Gastrocnemius medialis (tissue), 4 donors: ENCODE data around the gene MRPL17.

Experiments
- CTCF ChIP-seq, 5 experiments: fragments of 450-650 bp in 3 of 5; fragments of 200-600 bp in 2 of 5; sonication (generic) in 2 of 5; IDR thresholded peaks in 4 of 5; conservative IDR thresholded peaks in 1 of 5; 1 replicate in 4 of 5; 2 replicates in 1 of 5; pipeline ENCODE4 v1.5.1; 2016 to 2019; ENCODE audit warnings: antibody characterized with exemption in 5 of 5, mild to moderate bottlenecking in 3 of 5, moderate library complexity in 3 of 5
- POLR2A ChIP-seq, 2 donors: fragments of 450-650 bp; IDR thresholded peaks; one replicate each; pipeline ENCODE4 v1.6.1; 2017; ENCODE audit warnings: antibody characterized with exemption in 2 of 2, mild to moderate bottlenecking in 2 of 2, moderate library complexity in 2 of 2

- TF ChIP-seq CTCF (IDR thresholded peaks at IDR 0.05 in 4 of 5, conservative IDR thresholded peaks at IDR 0.05 in 1 of 5) (no peak), POLR2A (IDR thresholded peaks at IDR 0.05) (no peak)
These were observed 38.2 kb upstream of the MRPL17 start for GRCh38 chr11:6721343-6721742.
